Lung (tissue), 12 donors: ENCODE data around the gene GRIK1. TPM values are rescaled to one million over a fixed set of nuclear protein-coding genes. Genes with fewer than 3 reads are reported as not detected.

Experiments
- ATAC-seq: fragments of 200-7000 bp; cut with Tn5 transposase; one replicate; pipeline ENCODE4 v1.9.1; 2020; ENCODE audit warnings: moderate number of reproducible peaks; ENCODE audit not compliant: insufficient read depth, low FRiP score
- DNase-seq, 3 donors: peaks; one replicate each; pipeline ENCODE4 v3.0.0-alpha.2; 2013 to 2017
- H3K27ac ChIP-seq, 2 donors: one replicate each; pipeline ENCODE4 v1.5.1; 2013; ENCODE audit warnings: mild to moderate bottlenecking in 2 of 2, moderate library complexity in 2 of 2, control low read depth in 1 of 2, inconsistent platforms in 1 of 2, low read depth in 1 of 2, low read length in 1 of 2
- H3K27me3 ChIP-seq, 3 donors: one replicate each; pipeline ENCODE4 v1.5.1; 2013; ENCODE audit warnings: low read length in 2 of 3; ENCODE audit not compliant: control insufficient read depth in 3 of 3, insufficient read depth in 3 of 3
- H3K36me3 ChIP-seq, 4 donors: one replicate each; pipeline ENCODE4 v1.5.1; 2013; ENCODE audit warnings: low read length in 4 of 4, mild to moderate bottlenecking in 1 of 4, moderate library complexity in 1 of 4; ENCODE audit not compliant: control insufficient read depth in 4 of 4, insufficient read depth in 4 of 4
- H3K4me1 ChIP-seq, 5 donors: one replicate each; pipeline ENCODE4 v1.5.1; 2013; ENCODE audit warnings: low read length in 5 of 5, mild to moderate bottlenecking in 2 of 5, moderate library complexity in 1 of 5; ENCODE audit not compliant: control insufficient read depth in 5 of 5, insufficient read depth in 5 of 5
- H3K4me3 ChIP-seq: one replicate; pipeline ENCODE4 v1.5.1; 2013; ENCODE audit warnings: mild to moderate bottlenecking, control low read depth, moderate library complexity
- H3K9ac ChIP-seq, 2 donors: one replicate each; pipeline ENCODE4 v1.5.1; 2013; ENCODE audit warnings: low read length in 2 of 2, control low read depth in 1 of 2; ENCODE audit not compliant: insufficient read depth in 1 of 2
- H3K9me3 ChIP-seq, 4 donors: one replicate each; pipeline ENCODE4 v1.5.1; 2013; ENCODE audit warnings: low read length in 3 of 4, mild to moderate bottlenecking in 1 of 4, moderate library complexity in 1 of 4; ENCODE audit not compliant: control insufficient read depth in 4 of 4, insufficient read depth in 3 of 4
- CTCF ChIP-seq: IDR thresholded peaks from 2 replicates; pipeline ENCODE4 v1.5.1; 2012; ENCODE audit warnings: mild to moderate bottlenecking; ENCODE audit errors: control extremely low read depth, extremely low read depth
- WGBS, 2 donors: extraction: QIAGEN DNeasy Blood & Tissue Kit; methylation state at CpG; one replicate each; pipeline ENCODE4 v1.1.7; 2013; 5-methylcytosine and 5-hydroxymethylcytosine counted together
- polyA plus RNA-seq, 2 donors: library from polyadenylated mRNA; stranded (reverse); fragments of 200-250 nt; gene quantifications; one replicate each; pipeline ENCODE4 v1.2.1, GENCODE V29; 2013
- total RNA-seq, 2 donors: library from RNA; depleted of rRNA in 1 of 2; stranded (reverse); fragments of >200 nt in 1 of 2; gene quantifications; one replicate each; pipeline ENCODE4 v1.2.1, GENCODE V29; 2014 to 2021
- donor health status: control.
- donor health status: control.
- donor health status: Bipolar disorder and iron deficiency.
- donor health status: healthy.
- donor health status: DM: yes; HTN: yes; CAD: no.

Gene GRIK1
- total and polyA plus RNA-seq, 4 donors = 0.26 TPM; not detected in 3

- no peaks in the 10 kb centered on the region for H3K36me3 ChIP-seq
- no peak overlapping the region for H3K9ac ChIP-seq
- no peak overlapping the region for H3K27ac ChIP-seq
- no peak overlapping the region for H3K4me3 ChIP-seq
- no peaks in the 10 kb centered on the region for H3K9me3 ChIP-seq
- DNase-seq (no peak), ATAC-seq (no peak)
- TF ChIP-seq CTCF = no peak
- no peaks in the 10 kb centered on the region for H3K27me3 ChIP-seq
- 32 to 50% methylated on average over 1 of the region's 1 CpG for WGBS, 2 donors
- H3K4me1 ChIP-seq = peaks cover 0 to 3% (median 0%) of the 10 kb centered on the region in 5 donors
These were observed 200.6 kb downstream of the GRIK1 start for GRCh38 chr21:29739176-29739575.

GRCh38 chr21:29738730-29739129 is 201.1 kb downstream of the GRIK1 start:
- Histone ChIP-seq H3K27me3 (no peaks in the 10 kb centered on the region), H3K36me3 (no peaks in the 10 kb centered on the region), H3K4me1 (peaks cover 0 to 3% (median 0%) of the 10 kb centered on the region in 5 donors), H3K27ac (no peak overlapping the region), H3K4me3 (no peak overlapping the region), H3K9me3 (no peaks in the 10 kb centered on the region), H3K9ac (no peak overlapping the region)
- WGBS, 2 donors = 84 to 87% methylated on average over 1 of the region's 1 CpG
- ATAC-seq (no peak), DNase-seq (no peak)
- TF ChIP-seq CTCF = no peak

- H3K4me3 ChIP-seq = no peak overlapping the region
- 49 to 69% methylated on average over 5 of the region's 5 CpGs for WGBS, 2 donors
- DNase-seq (peak; percentile 45 to 89 (median 80)), ATAC-seq (no peak)
- H3K27me3 ChIP-seq = no peaks in the 10 kb centered on the region
- no peaks in the 10 kb centered on the region for H3K36me3 ChIP-seq
- no peak overlapping the region for H3K27ac ChIP-seq
- no peak overlapping the region for H3K9ac ChIP-seq
- H3K4me1 ChIP-seq = peaks cover 0 to 3% (median 0%) of the 10 kb centered on the region in 5 donors
- TF ChIP-seq CTCF = no peak
- no peaks in the 10 kb centered on the region for H3K9me3 ChIP-seq
These were observed 202.6 kb downstream of the GRIK1 start for GRCh38 chr21:29737186-29737585.

GRCh38 chr21:29730281-29730680 is 209.5 kb downstream of the GRIK1 start:
- TF ChIP-seq CTCF = no peak
- Histone ChIP-seq H3K4me3 (no peak overlapping the region), H3K27ac (no peak overlapping the region), H3K9ac (no peak overlapping the region), H3K4me1 (no peaks in the 10 kb centered on the region), H3K9me3 (no peaks in the 10 kb centered on the region), H3K27me3 (no peaks in the 10 kb centered on the region), H3K36me3 (no peaks in the 10 kb centered on the region)
- WGBS, 2 donors = 59 to 80% methylated on average over 1 of the region's 1 CpG
- DNase-seq (no peak), ATAC-seq (no peak)
